Stimulated activated CD8-positive, alpha-beta memory T cell treated with anti-CD3 and anti-CD28 coated beads, Interleukin-2, amount 100 ng/mL, for 1 hour (primary cell): ENCODE data around the gene ATRNL1.

Experiments
- DNase-seq, 2 donors: peaks; one replicate each; pipeline ENCODE4 v3.0.0-alpha.2; 2020; ENCODE audit warnings: low read depth in 2 of 2

Gene ATRNL1

DNA sequence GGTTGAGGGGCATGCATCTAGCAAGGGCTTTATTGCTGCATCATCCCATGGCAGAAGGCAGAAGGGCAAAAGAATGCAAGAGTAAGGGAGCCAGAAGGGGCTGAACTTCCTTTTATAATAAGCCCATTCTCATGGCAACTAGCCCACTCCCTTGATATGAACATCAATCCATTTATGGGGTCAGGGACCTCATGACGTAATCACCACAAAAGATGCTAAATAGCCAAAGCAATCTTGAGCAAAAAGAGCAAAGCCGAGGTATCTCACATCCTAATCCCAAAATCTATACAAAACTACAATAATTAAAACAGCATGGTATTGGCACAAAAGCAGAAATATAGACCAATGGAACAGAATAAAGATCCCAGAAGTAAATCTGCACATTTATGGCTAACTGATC lies 499.9 kb downstream of the ATRNL1 start:
- no peak for DNase-seq

GRCh38 chr10:115604627-115605026 lies 511.5 kb downstream of the ATRNL1 start:
- no peak for DNase-seq

- DNase-seq, result no peak
Observed at GRCh38 chr10:115606086-115606485, 512.9 kb downstream of the ATRNL1 start.

- DNase-seq, result no peak
Observed at GRCh38 chr10:115606741-115607140, 513.6 kb downstream of the ATRNL1 start.

DNA sequence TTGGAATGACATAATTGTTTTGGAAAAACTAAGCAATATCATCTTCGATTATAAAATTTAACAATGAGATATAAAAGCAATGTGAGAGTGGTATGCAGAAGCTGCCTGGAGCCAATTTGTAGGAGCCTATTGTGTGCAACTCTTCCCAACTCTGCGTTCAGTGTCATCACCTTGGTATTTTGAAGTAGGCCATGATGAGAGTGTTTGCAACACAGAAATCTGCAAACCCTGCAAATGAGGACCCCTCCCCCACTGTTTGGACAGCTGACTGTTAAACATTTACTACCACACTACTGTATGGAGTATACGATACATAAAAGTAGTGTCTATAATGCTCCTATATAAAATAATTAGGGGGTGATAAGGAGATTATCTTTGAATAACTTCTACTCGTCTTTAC lies 531.3 kb downstream of the ATRNL1 start:
- no peak for DNase-seq

GRCh38 chr10:115628616-115629015 lies 535.5 kb downstream of the ATRNL1 start:
- no peak for DNase-seq

- DNase-seq, result no peak
Observed at GRCh38 chr10:115638246-115638645, 545.1 kb downstream of the ATRNL1 start.

DNA sequence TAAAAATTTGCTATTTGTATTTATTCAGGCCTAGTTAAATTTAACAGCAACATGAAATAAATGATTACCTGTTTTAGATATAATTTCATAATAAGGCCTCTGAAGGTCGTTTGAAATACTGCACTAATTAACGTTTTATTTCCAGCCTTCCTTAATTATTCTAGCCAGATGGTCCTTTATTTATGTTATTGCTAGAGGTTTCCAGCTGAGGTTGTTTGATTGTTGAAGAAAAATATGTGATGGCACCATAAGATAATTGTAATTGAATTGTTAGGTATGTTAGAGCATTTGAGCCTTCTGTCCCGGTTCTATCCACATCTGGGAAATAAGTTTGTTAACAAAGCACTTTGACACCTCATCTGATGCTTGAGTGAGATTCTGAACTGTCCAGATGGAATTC lies 556.1 kb downstream of the ATRNL1 start:
- no peak for DNase-seq

DNA sequence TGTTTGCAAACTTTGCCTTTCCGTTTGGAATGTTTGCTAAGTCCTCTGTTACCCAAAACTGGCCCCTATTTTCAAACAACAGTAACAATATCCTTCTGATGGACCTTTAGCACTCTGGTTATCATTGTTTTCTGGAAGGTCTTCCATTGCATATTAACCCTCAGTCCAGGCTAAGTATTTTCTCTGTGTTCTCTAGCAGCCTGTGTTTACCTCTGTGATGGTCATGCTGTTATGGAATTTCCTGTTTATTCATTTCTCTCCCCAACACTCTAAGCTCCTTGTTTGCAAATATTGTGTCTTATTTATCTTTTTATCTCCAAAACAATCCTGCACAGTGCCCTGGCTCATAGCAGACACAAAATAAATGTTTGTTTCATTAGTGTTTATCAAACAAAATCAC lies 560.3 kb downstream of the ATRNL1 start:
- DNase-seq, result no peak

GRCh38 chr10:115654961-115655360 lies 561.8 kb downstream of the ATRNL1 start:
- DNase-seq, result no peak

GRCh38 chr10:115657161-115657860 lies 564.1 kb downstream of the ATRNL1 start:
- DNase-seq, result no peak

- no peak for DNase-seq
Observed at GRCh38 chr10:115659616-115660015, 566.5 kb downstream of the ATRNL1 start.

DNA sequence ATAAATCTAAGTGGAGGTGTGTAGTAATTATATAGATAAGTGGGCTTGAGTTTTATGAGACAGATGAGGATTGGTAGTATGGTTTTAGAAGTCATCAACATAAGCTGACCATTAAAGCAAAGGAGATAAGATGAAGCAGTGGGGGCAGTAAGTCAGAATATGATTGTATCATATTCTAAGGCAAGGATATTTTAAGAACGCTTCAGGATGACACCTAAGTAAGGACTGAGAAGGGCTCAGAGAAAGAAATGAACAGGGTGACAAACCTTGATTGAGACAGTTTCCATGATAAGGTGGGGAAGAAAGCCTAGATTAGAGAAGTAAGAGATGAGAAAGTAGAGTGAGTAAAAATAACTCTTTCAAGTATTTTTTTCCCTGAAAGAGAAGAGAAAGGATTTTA lies 567.2 kb downstream of the ATRNL1 start:
- DNase-seq, result no peak

DNA sequence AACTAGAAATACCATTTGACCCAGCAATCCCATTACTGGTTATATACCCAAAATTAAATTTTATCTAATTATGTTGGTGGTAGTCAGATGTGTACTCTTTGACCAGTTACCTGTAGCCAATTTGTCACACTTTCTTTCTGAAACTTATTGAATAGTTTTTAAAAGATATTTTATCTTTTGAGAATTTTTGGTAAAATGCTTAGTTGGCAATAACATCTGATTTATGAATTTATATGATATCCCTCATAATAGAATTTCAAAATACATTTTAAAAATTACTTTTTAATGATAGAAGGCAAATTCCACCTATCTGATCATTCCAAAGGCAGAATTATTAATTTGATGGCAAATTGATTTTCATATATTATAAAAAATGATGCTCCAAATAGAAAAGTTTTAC lies 569.3 kb downstream of the ATRNL1 start:
- DNase-seq, result no peak

DNA sequence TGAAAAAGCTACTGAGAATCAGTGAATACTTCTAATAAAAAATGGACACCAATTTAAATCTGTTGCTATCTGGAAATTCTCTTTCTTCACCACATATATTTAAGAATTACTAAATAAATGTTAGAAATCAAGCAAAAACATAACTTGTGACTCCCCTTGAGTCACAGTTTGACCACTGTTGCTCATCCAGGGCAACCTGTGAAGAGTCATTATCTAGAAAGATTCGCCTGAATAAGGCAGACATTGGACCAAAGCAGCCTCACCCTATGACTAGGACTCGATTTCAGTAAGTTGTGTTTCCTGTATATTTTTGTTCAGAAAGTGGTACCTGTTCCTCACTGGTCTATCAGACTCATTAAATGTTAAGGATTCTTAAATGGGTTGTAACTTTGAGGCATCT lies 572.4 kb downstream of the ATRNL1 start:
- DNase-seq, result no peak

GRCh38 chr10:115674496-115674895 lies 581.3 kb downstream of the ATRNL1 start:
- no peak for DNase-seq

- no peak for DNase-seq
Observed at GRCh38 chr10:115696747-115697146, 603.6 kb downstream of the ATRNL1 start.

GRCh38 chr10:115706026-115706425 lies 612.9 kb downstream of the ATRNL1 start:
- no peak for DNase-seq

DNA sequence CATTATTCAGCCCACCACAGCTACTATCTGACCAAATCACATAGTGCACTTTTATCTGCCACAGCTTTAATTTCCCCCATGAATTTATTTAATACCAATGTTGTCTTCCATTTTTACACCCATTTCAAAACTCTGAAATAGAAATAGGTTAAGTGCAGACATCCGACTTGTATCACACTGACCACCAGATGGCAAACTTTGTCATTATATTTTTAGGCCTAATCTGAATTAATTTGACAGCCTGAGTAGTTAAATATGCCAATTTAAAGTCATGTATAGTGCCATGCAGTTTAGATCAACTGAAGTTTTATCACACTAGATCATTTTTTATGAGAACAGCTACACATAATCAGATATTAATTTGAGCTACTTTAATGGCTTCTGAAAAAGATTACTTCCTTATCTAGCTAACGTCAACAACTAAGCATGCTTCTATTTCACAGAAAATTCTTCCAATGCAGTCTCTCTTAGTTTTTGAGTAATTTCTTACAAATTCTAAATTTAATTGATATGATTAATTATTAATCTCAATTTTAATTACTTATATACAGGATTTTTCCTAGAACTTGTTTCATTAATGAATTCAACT lies 613.4 kb downstream of the ATRNL1 start:
- DNase-seq, result no peak

GRCh38 chr10:115710136-115710535 lies 617.0 kb downstream of the ATRNL1 start:
- DNase-seq, result no peak

- DNase-seq, result no peak
Observed at GRCh38 chr10:115711306-115711705, 618.1 kb downstream of the ATRNL1 start.

GRCh38 chr10:115720121-115720520 lies 627.0 kb downstream of the ATRNL1 start:
- no peak for DNase-seq

- DNase-seq, result no peak
Observed at GRCh38 chr10:115727129-115727528, 634.0 kb downstream of the ATRNL1 start.

DNA sequence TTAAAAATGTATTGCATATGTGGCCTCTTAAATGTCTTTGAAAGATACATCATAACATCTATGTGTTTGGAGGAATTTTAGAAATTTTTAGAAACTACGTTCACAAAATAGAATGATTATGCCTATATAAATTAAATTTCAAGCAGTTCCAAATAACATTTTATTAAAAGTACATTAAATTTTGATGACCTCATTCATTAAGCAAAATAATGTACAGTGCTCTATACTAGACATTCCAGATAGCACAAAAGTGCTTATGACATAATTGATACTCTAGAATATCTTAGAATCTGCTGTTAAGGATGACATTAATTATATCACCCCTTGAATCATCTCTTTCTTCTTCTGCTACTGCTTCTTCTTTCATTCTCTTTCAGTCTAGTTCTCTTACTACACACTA lies 650.9 kb downstream of the ATRNL1 start:
- DNase-seq, result no peak
